Subcutaneous adipose tissue (tissue), 4 donors: ENCODE results near the gene MYO18B. TPM values are rescaled to one million over a fixed set of nuclear protein-coding genes. Genes with fewer than 3 reads are reported as not detected.

ENCODE experiments used
- CTCF ChIP-seq: fragments of 450-650 bp; IDR thresholded peaks from one replicate; pipeline ENCODE4 v1.5.1; 2016; ENCODE audit warnings: low read depth, mild to moderate bottlenecking, control low read depth, antibody characterized with exemption, moderate library complexity
- total RNA-seq, 4 donors: library from RNA; depleted of rRNA; stranded (reverse); fragments of >200 nt; gene quantifications; one replicate each; pipeline ENCODE4 v1.1.0, GENCODE V29; 2016

Gene MYO18B
- total RNA-seq, 4 donors from 2014 or later, result under 0.01 TPM; not detected in 3

- no peak for TF ChIP-seq CTCF
Measured at GRCh38 chr22:25714070-25714469, 27.9 kb upstream of the MYO18B start.

GRCh38 chr22:25714739-25715138, 27.2 kb upstream of the MYO18B start:
- no peak for TF ChIP-seq CTCF

GRCh38 chr22:25716637-25717036, 25.4 kb upstream of the MYO18B start:
- TF ChIP-seq CTCF, result no peak

GRCh38 chr22:25718135-25718840, 23.7 kb upstream of the MYO18B start:
- no peak for TF ChIP-seq CTCF

- TF ChIP-seq CTCF, result no peak
Measured at GRCh38 chr22:25722223-25722622, 19.8 kb upstream of the MYO18B start.

- TF ChIP-seq CTCF, result no peak
Measured at GRCh38 chr22:25722626-25723025, 19.4 kb upstream of the MYO18B start.

- no peak for TF ChIP-seq CTCF
Measured at GRCh38 chr22:25726241-25726640, 15.7 kb upstream of the MYO18B start.
